Spleen (tissue), 11 donors: ENCODE data around the gene NUDT17. TPM values are rescaled to one million over a fixed set of nuclear protein-coding genes. Genes with fewer than 3 reads are reported as not detected.

Experiments used
- DNase-seq: peaks from one replicate; pipeline ENCODE4 v3.0.0-alpha.2; 2020
- H3K27ac ChIP-seq, 8 donors: fragments of 200-600 bp; sonication (generic) in 7 of 8; 1 replicate in 4 of 8; 2 replicates in 4 of 8; pipeline versions ENCODE4 v1.5.0 to v1.8.0; 2016 to 2021; ENCODE audit warnings: inconsistent platforms in 4 of 8, mild to moderate bottlenecking in 4 of 8, moderate library complexity in 1 of 8
- H3K27me3 ChIP-seq, 7 donors: fragments of 200-600 bp; sonication (generic) in 6 of 7; replicated peaks in 1 of 7; 1 replicate in 4 of 7; 2 replicates in 3 of 7; pipeline versions ENCODE4 v1.5.0 to v1.8.0; 2016 to 2021; ENCODE audit warnings: inconsistent platforms in 3 of 7, mild to moderate bottlenecking in 1 of 7
- H3K36me3 ChIP-seq, 6 donors: fragments of 200-600 bp; sonication (generic) in 5 of 6; 1 replicate in 4 of 6; 2 replicates in 2 of 6; pipeline versions ENCODE4 v1.5.0 to v1.8.0; 2016 to 2021; ENCODE audit warnings: inconsistent platforms in 2 of 6
- H3K4me1 ChIP-seq, 6 donors: fragments of 200-600 bp; sonication (generic) in 5 of 6; 1 replicate in 3 of 6; 2 replicates in 3 of 6; pipeline versions ENCODE4 v1.5.0 to v1.8.0; 2016 to 2021; ENCODE audit warnings: inconsistent platforms in 3 of 6
- H3K4me3 ChIP-seq, 8 donors: fragments of 200-600 bp; sonication (generic) in 7 of 8; 1 replicate in 4 of 8; 2 replicates in 4 of 8; pipeline versions ENCODE4 v1.5.0 to v1.8.0; 2016 to 2021; ENCODE audit warnings: inconsistent platforms in 4 of 8, mild to moderate bottlenecking in 4 of 8, moderate library complexity in 2 of 8
- H3K9me3 ChIP-seq, 8 donors: fragments of 200-600 bp; sonication (generic) in 7 of 8; 1 replicate in 4 of 8; 2 replicates in 4 of 8; pipeline versions ENCODE4 v1.5.0 to v1.8.0; 2016 to 2021; ENCODE audit warnings: inconsistent platforms in 4 of 8
- CTCF ChIP-seq, 11 experiments: fragments of 200-600 bp in 7 of 11; fragments of 450-650 bp in 4 of 11; sonication (generic) in 4 of 11; IDR thresholded peaks in 8 of 11; conservative IDR thresholded peaks in 3 of 11; 1 replicate in 7 of 11; 2 replicates in 4 of 11; pipeline versions ENCODE4 v1.4.0 to v1.8.0; 2016 to 2021; ENCODE audit warnings: antibody characterized with exemption in 11 of 11, inconsistent platforms in 4 of 11, mild to moderate bottlenecking in 1 of 11
- POLR2A ChIP-seq, 3 donors: fragments of 450-650 bp; IDR thresholded peaks; one replicate each; pipeline ENCODE4 v1.5.1; 2017; ENCODE audit warnings: antibody characterized with exemption in 3 of 3, mild to moderate bottlenecking in 1 of 3
- POLR2AphosphoS5 ChIP-seq, 3 donors: sonication (generic); formaldehyde crosslinking; IDR thresholded peaks; one replicate each; pipeline ENCODE4 v1.5.1; 2017; ENCODE audit warnings: antibody characterized with exemption in 3 of 3
- WGBS, 5 donors: extraction: QIAGEN DNeasy Blood & Tissue Kit in 3 of 5; methylation state at CpG; one replicate each; pipeline versions ENCODE4 v1.1.5 to v1.1.7; 2013 to 2018; 5-methylcytosine and 5-hydroxymethylcytosine counted together
- intact Hi-C: fragments of 100-400 bp; cut with DNase I; formaldehyde crosslinking; loops from one replicate; pipeline ENCODE4 v1.15.0; 2023; ENCODE audit warnings: low total_unique reads
- polyA plus RNA-seq, 3 donors: library from polyadenylated mRNA; stranded (reverse); fragments of 200-250 nt; gene quantifications; one replicate each; pipeline ENCODE4 v1.2.1, GENCODE V29; 2013
- total RNA-seq, 7 donors: library from RNA; depleted of rRNA in 3 of 7; stranded (reverse); fragments of >200 nt in 3 of 7; fragmentation: NEBNext Ultra II Directional in 4 of 7; extraction: Animal tissue kit (Norgen Biotek cat#: 25700) in 4 of 7; gene quantifications; one replicate each; pipeline versions ENCODE4 v1.1.0 to v1.2.1, GENCODE V29; 2016 to 2021
- donor health status: healthy with polysubstance abuse.
- donor health status: DM: no; HTN: no; CAD: no; lungs with moderate emphysema.
- donor health status: DM: no; HTN: no; CAD: no.
- donor health status: Bipolar disorder and iron deficiency.
- donor health status: healthy.
- donor health status: DM: no; HTN: no; CAD: no.
- donor health status: DM: yes; HTN: yes; CAD: no.

NUDT17 gene
- total and polyA plus RNA-seq, 10 donors = 4.3 to 7.5 (median 5.3) TPM

GRCh38 chr1:145863282-145864018 is 18.0 kb downstream of the NUDT17 start:
- Histone ChIP-seq H3K9me3 (no peaks in the 10 kb centered on the region), H3K36me3 (no peaks in the 10 kb centered on the region), H3K4me1 (peaks cover 0 to 9% (median 5%) of the 10 kb centered on the region in 6 donors), H3K27me3 (peaks cover 0 to 3% (median 0%) of the 10 kb centered on the region in 7 donors), H3K4me3 (no peak overlapping the region), H3K27ac (no peak overlapping the region)
- WGBS, 5 donors = 81 to 91% (median 86%) methylated on average over 5 of the region's 5 CpGs
- no peak for TF ChIP-seq POLR2AphosphoS5 (IDR thresholded peaks at IDR 0.05)
- no peak for TF ChIP-seq POLR2A (IDR thresholded peaks at IDR 0.05)
- no peak for TF ChIP-seq CTCF (IDR thresholded peaks at IDR 0.05 in 8 of 11, conservative IDR thresholded peaks at IDR 0.05 in 3 of 11)
- DNase-seq = no peak
- intact Hi-C loops = no loop called here

GRCh38 chr1:145868232-145868631 is 22.8 kb downstream of the NUDT17 start:
- WGBS, 5 donors = 70 to 83% (median 81%) methylated on average over 4 of the region's 4 CpGs
- intact Hi-C loops = no loop called here
- no peaks in the 10 kb centered on the region for H3K9me3 ChIP-seq

GRCh38 chr1:145871994-145872924 is 26.8 kb downstream of the NUDT17 start:
- Histone ChIP-seq H3K4me1 (peaks cover 0 to 28% (median 16%) of the 10 kb centered on the region in 6 donors), H3K27me3 (peaks cover 0 to 12% (median 0%) of the 10 kb centered on the region in 7 donors), H3K9me3 (no peaks in the 10 kb centered on the region), H3K4me3 (peak overlapping the region; percentile 8 to 59 (median 33)), H3K27ac (peak overlapping the region in 7 of 8 donors; percentile 45 to 76 (median 68)), H3K36me3 (no peaks in the 10 kb centered on the region)
- WGBS, 5 donors = 19 to 34% (median 23%) methylated on average over 35 to 47 of the region's 47 CpGs
- TF ChIP-seq CTCF (IDR thresholded peaks at IDR 0.05 in 8 of 11, conservative IDR thresholded peaks at IDR 0.05 in 3 of 11) (no peak), POLR2A (IDR thresholded peaks at IDR 0.05) (no peak), POLR2AphosphoS5 (IDR thresholded peaks at IDR 0.05) (peak in 2 of 3 donors; percentile 48 to 59)
- DNase-seq = peak; percentile 91
- intact Hi-C loops = no loop called here

More at GRCh38 chr1:145868232-145868631, 22.8 kb downstream of the NUDT17 start:
- DNase-seq = no peak
- Histone ChIP-seq H3K27me3 (peaks cover 0 to 8% (median 0%) of the 10 kb centered on the region in 7 donors), H3K27ac (no peak overlapping the region), H3K36me3 (no peaks in the 10 kb centered on the region), H3K4me3 (no peak overlapping the region), H3K4me1 (peaks cover 0 to 28% (median 16%) of the 10 kb centered on the region in 6 donors)
- no peak for TF ChIP-seq POLR2AphosphoS5 (IDR thresholded peaks at IDR 0.05)
- no peak for TF ChIP-seq CTCF (IDR thresholded peaks at IDR 0.05 in 8 of 11, conservative IDR thresholded peaks at IDR 0.05 in 3 of 11)
- no peak for TF ChIP-seq POLR2A (IDR thresholded peaks at IDR 0.05)
